HepG2 (cell line): Measurements from ENCODE around the gene TLE1. TPM values are rescaled to one million over a fixed set of nuclear protein-coding genes. Genes with fewer than 3 reads are reported as not detected.

ENCODE experiments used
- ATAC-seq: fragments of 200-7000 bp; cut with Tn5 transposase; 3 replicates; pipeline ENCODE4 v1.9.1; 2020; ENCODE audit warnings: mild to moderate bottlenecking, moderate library complexity
- BruUV-seq: library from RNA; stranded (reverse); fragments of 400-500 nt; replicated peaks from 2 replicates; lab custom pipeline; 2021; lab: Mats Ljungman, UMichigan
- CTCF ChIA-PET: fragments of 300-600 bp; formaldehyde crosslinking; extraction: SDS; loops from one replicate; lab custom pipeline; 2021; ENCODE audit warnings: low total read pairs, inconsistent platforms, low intra/inter-chr PET ratio; lab: Yijun Ruan, JAX
- POLR2A ChIA-PET: fragments of 350-600 bp; sonication (Branson Sonifier 250); formaldehyde crosslinking; loops from one replicate; lab custom pipeline; 2020; ENCODE audit warnings: antibody characterized with exemption, inconsistent platforms; lab: Yijun Ruan, JAX
- DNase-seq: peaks from one replicate; pipeline ENCODE4 v3.0.0-alpha.2; 2015; ENCODE audit warnings: low spot score
- FAIRE-seq: peaks from 3 replicates; lab custom pipeline; 2011; peaks lifted over from hg19 to GRCh38; lab: Jason Lieb, UNC
- H2AFZ ChIP-seq: one replicate; pipeline ENCODE4 v1.6.1; 2011; ENCODE audit warnings: low read length, inconsistent platforms
- H3K27ac ChIP-seq: fragments of 300-600 bp; 3 replicates; pipeline ENCODE4 v1.8.0; 2011; ENCODE audit warnings: mixed run types, mild to moderate bottlenecking, mixed read lengths, low read length, inconsistent platforms; ENCODE audit not compliant: insufficient read depth; ENCODE audit errors: extremely low read length
- H3K27me3 ChIP-seq, 2 experiments: fragments of 200-600 bp in 1 of 2; 2 replicates in 1 of 2; 3 replicates in 1 of 2; pipeline versions ENCODE4 v1.6.0 to v1.8.0; 2011; ENCODE audit warnings: low read length in 2 of 2, mild to moderate bottlenecking in 2 of 2, moderate library complexity in 2 of 2, inconsistent platforms in 1 of 2; ENCODE audit not compliant: insufficient read depth in 2 of 2, control insufficient read depth in 1 of 2
- H3K36me3 ChIP-seq, 2 experiments: fragments of 200-600 bp in 1 of 2; replicated peaks in 1 of 2; 2 replicates in 1 of 2; 3 replicates in 1 of 2; pipeline versions ENCODE4 v1.5.1 to v1.8.0; 2011; ENCODE audit warnings: low read length in 2 of 2, inconsistent platforms in 1 of 2; ENCODE audit not compliant: insufficient read depth in 2 of 2, control insufficient read depth in 1 of 2
- H3K4me1 ChIP-seq: 2 replicates; pipeline ENCODE4 v1.5.1; 2012; ENCODE audit warnings: low read length, inconsistent platforms; ENCODE audit not compliant: insufficient read depth
- H3K4me2 ChIP-seq: 2 replicates; pipeline ENCODE4 v1.6.0; 2011; ENCODE audit warnings: low read depth, low read length, inconsistent platforms
- H3K4me3 ChIP-seq, 3 experiments: fragments of 200-600 bp in 1 of 3; sonication (generic), shearing (Covaris generic) in 1 of 3; replicated peaks in 1 of 3; 2 replicates each; pipeline ENCODE4 v1.5.1; 2011 to 2016; ENCODE audit warnings: low read length in 3 of 3, inconsistent platforms in 2 of 3, low read depth in 2 of 3, mild to moderate bottlenecking in 2 of 3, control low read depth in 1 of 3, mixed read lengths in 1 of 3; ENCODE audit not compliant: insufficient read depth in 1 of 3
- H3K79me2 ChIP-seq: one replicate; pipeline ENCODE4 v1.6.1; 2011; ENCODE audit warnings: low read length, inconsistent platforms; ENCODE audit not compliant: insufficient read depth
- H3K9ac ChIP-seq: 2 replicates; pipeline ENCODE4 v1.6.0; 2011; ENCODE audit warnings: mild to moderate bottlenecking, low read depth, low read length, inconsistent platforms; ENCODE audit not compliant: insufficient read depth
- H3K9me3 ChIP-seq: 2 replicates; pipeline ENCODE4 v1.5.1; 2012; ENCODE audit warnings: mild to moderate bottlenecking, low read length
- H4K20me1 ChIP-seq: 2 replicates; pipeline ENCODE4 v1.6.0; 2011; ENCODE audit warnings: inconsistent platforms, mild to moderate bottlenecking, low read length, moderate library complexity; ENCODE audit not compliant: insufficient read depth
- ARNT2 ChIP-seq: sonication (generic); formaldehyde crosslinking; IDR thresholded peaks from 2 replicates; pipeline ENCODE4 v1.8.0; 2022; ENCODE audit warnings: mild to moderate bottlenecking, low read depth, missing genetic modification reagents, moderate library complexity
- ARNTL ChIP-seq: sonication (generic); formaldehyde crosslinking; IDR thresholded peaks from 2 replicates; pipeline ENCODE4 v1.4.0; 2020; ENCODE audit warnings: mild to moderate bottlenecking, missing genetic modification reagents
- BRCA1 ChIP-seq: sonication (generic); formaldehyde crosslinking; IDR thresholded peaks from 2 replicates; pipeline ENCODE4 v1.4.0; 2020; ENCODE audit warnings: missing genetic modification reagents
- CBFB ChIP-seq: sonication (generic); formaldehyde crosslinking; IDR thresholded peaks from 2 replicates; pipeline ENCODE4 v1.4.0; 2020; ENCODE audit warnings: missing genetic modification reagents
- E2F5 ChIP-seq: sonication (generic); formaldehyde crosslinking; conservative IDR thresholded peaks from 2 replicates; pipeline ENCODE4 v1.4.0; 2020; ENCODE audit warnings: missing genetic modification reagents
- KDM1A ChIP-seq: IDR thresholded peaks from 2 replicates; pipeline ENCODE4 v1.6.1; 2016; ENCODE audit warnings: missing compliant biosample characterization
- ZNF549 ChIP-seq: sonication (generic); formaldehyde crosslinking; IDR thresholded peaks from 2 replicates; pipeline ENCODE4 v1.5.0; 2020; ENCODE audit warnings: missing genetic modification reagents
- ZNF781 ChIP-seq: sonication (generic); formaldehyde crosslinking; IDR thresholded peaks from 2 replicates; pipeline ENCODE4 v1.5.1; 2020; ENCODE audit warnings: borderline replicate concordance, mild to moderate bottlenecking, missing genetic modification reagents; ENCODE audit errors: not compliant biosample characterization
- WGBS: methylation state at CpG from one replicate; pipeline ENCODE4 v1.1.6; 2017; ENCODE audit warnings: low lambda C conversion rate; 5-methylcytosine and 5-hydroxymethylcytosine counted together
- in situ Hi-C: cut with HindIII; loops from 2 replicates; pipeline ENCODE4 v1.10.0; 2017; ENCODE audit warnings: low pct_unique_long_range_greater_than_20kb; ENCODE audit not compliant: extremely low pct_ligation_motif_present
- intact Hi-C: fragments of 100-400 bp; cut with micrococcal nuclease; formaldehyde crosslinking; loops from one replicate; pipeline ENCODE4 v1.10.0; 2022; ENCODE audit not compliant: unreplicated experiment
- polyA plus RNA-seq, 8 experiments: library from polyadenylated mRNA; depleted of rRNA in 3 of 8; stranded (reverse) in 7 of 8; unstranded in 1 of 8; fragments of >200 nt; fragmentation: Illumina TruSeq in 4 of 8; extraction: Trizol in 4 of 8; gene quantifications; 2 replicates each; pipeline versions ENCODE4 v1.2.1 to v1.2.3, GENCODE V29; 2011 to 2016; ENCODE audit warnings: low read depth in 4 of 8, missing spikeins in 1 of 8, mixed read lengths in 1 of 8; ENCODE audit not compliant: insufficient read depth in 1 of 8
- total RNA-seq, 5 experiments: library from RNA; depleted of rRNA; stranded (reverse); fragments of >200 nt; fragmentation: Illumina TruSeq; extraction: Trizol; gene quantifications; 2 replicates each; pipeline ENCODE4 v1.2.3, GENCODE V29; 2016; ENCODE audit warnings: low read depth in 1 of 5

The TLE1 gene
- total and polyA plus RNA-seq, 2 of the 13 experiments (the other 11 are each of a cell fraction or from before 2014, with no cell fraction given): 35.9 to 109 TPM

- in situ Hi-C loops (no loop called here), intact Hi-C loops (no loop called here)
- FAIRE-seq (no peak), ATAC-seq (no peak), DNase-seq (no peak)
- TF ChIP-seq ZNF549 (CRISPR knock-in tag) (no peak), ZNF781 (CRISPR knock-in tag) (no peak), KDM1A (CRISPR knock-in tag) (no peak), ARNT2 (CRISPR knock-in tag) (no peak), ARNTL (CRISPR knock-in tag) (no peak), BRCA1 (CRISPR knock-in tag) (no peak), E2F5 (CRISPR knock-in tag) (no peak), CBFB (CRISPR knock-in tag) (no peak)
- POLR2A ChIA-PET: no interaction called here
- Histone ChIP-seq H3K9me3 (no peaks in the 10 kb centered on the region), H3K4me3 (no peak overlapping the region), H3K27ac (no peak overlapping the region), H2AFZ (peak overlapping the region; percentile 34), H4K20me1 (no peaks in the 10 kb centered on the region), H3K79me2 (no peaks in the 10 kb centered on the region), H3K36me3 (no peaks in the 10 kb centered on the region), H3K9ac (no peak overlapping the region), H3K4me1 (peaks cover 52% of the 10 kb centered on the region), H3K27me3 (no peaks in the 10 kb centered on the region), H3K4me2 (no peak overlapping the region)
- 73% methylated on average over 6 of the region's 6 CpGs for whole genome bisulfite sequencing
- BruUV-seq: no TSS peak
- CTCF ChIA-PET: no interaction called here
Measured at GRCh38 chr9:81558091-81558830, 131.1 kb downstream of the TLE1 start.
